ENCODE measurements around the gene ABTB2. TPM values are rescaled to one million over a fixed set of nuclear protein-coding genes. Genes with fewer than 3 reads are reported as not detected.

ABTB2 gene
- total RNA-seq, 1 experiment from 2014 or later, result 3.6 TPM

DNA sequence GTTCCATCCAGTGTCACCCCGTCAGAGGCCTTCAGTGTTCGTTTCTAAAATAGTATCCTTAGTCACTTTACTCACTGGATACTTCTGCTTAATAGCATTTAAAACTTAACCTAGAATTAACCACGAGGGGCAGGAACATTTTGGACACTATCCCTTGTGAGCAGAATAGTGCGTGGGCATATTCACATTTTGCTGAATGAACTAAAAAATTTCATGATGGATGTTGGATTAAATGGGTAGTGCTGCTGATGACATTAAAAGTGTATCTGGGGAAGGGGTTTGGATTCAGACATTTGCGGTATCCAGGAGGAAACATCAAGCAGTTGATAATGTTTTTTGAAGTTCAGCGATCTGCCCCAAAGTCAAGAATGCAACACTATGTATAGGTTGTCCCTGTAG, 253.1 kb downstream of the ABTB2 start:
- H3K4me3 Mint-ChIP-seq (ENCODE audit: unreplicated experiment), result peak overlapping the region; percentile 94
- no peaks in the 10 kb centered on the region for H3K9me3 Mint-ChIP-seq (ENCODE audit: unreplicated experiment)
- ChIA-PET CTCF (interaction anchor here (0.6 to 1.5 kb wide), 3 partner anchors 53 to 253 kb away, joined by 4 to 7 read pairs (median 7); partner anchors contain the start of genes ABTB2 and CAPRIN1), POLR2A (interaction anchor here (0.5 to 2.0 kb wide), 3 partner anchors 16 to 138 kb away, joined by 3 to 14 read pairs (median 3); partner anchors contain the start of gene CAPRIN1)
- no peaks in the 10 kb centered on the region for H3K9me3 ChIP-seq
- H3K27me3 ChIP-seq (replicated peaks; ENCODE audit: control insufficient read depth, insufficient read depth, low read length), result no peaks in the 10 kb centered on the region
- no peaks in the 10 kb centered on the region for H3K27me3 Mint-ChIP-seq (ENCODE audit: insufficient read depth, unreplicated experiment)
- H3K36me3 ChIP-seq (ENCODE audit: control insufficient read depth, insufficient read depth, low read length), result no peaks in the 10 kb centered on the region; the same call in 1 of the 2 replicates
- DNase-seq, result peak in 1 of 2 experiments; percentile 4
- peak overlapping the region; percentile 95 for H3K27ac Mint-ChIP-seq (ENCODE audit: unreplicated experiment)
- peaks cover 15% of the 10 kb centered on the region for H3K4me1 Mint-ChIP-seq (ENCODE audit: low read depth, unreplicated experiment)
- H3K4me3 ChIP-seq (ENCODE audit: low read depth, low read length), result peak overlapping the region; percentile 74
- peaks cover 90% of the 10 kb centered on the region for H3K36me3 Mint-ChIP-seq (ENCODE audit: insufficient read depth, unreplicated experiment)
- TF ChIP-seq, protein P1, sequence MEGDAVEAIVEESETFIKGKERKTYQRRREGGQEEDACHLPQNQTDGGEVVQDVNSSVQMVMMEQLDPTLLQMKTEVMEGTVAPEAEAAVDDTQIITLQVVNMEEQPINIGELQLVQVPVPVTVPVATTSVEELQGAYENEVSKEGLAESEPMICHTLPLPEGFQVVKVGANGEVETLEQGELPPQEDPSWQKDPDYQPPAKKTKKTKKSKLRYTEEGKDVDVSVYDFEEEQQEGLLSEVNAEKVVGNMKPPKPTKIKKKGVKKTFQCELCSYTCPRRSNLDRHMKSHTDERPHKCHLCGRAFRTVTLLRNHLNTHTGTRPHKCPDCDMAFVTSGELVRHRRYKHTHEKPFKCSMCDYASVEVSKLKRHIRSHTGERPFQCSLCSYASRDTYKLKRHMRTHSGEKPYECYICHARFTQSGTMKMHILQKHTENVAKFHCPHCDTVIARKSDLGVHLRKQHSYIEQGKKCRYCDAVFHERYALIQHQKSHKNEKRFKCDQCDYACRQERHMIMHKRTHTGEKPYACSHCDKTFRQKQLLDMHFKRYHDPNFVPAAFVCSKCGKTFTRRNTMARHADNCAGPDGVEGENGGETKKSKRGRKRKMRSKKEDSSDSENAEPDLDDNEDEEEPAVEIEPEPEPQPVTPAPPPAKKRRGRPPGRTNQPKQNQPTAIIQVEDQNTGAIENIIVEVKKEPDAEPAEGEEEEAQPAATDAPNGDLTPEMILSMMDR (IDR thresholded peaks at IDR 0.05; ENCODE audit: insufficient read depth in 1 of 2, low read depth in 1 of 2, low read length in 1 of 2, severe bottlenecking in 1 of 2, unreplicated experiment in 1 of 2), result no peak
- peaks cover 9% of the 10 kb centered on the region for H3K4me1 ChIP-seq
- intact Hi-C loops (cut with micrococcal nuclease; ENCODE audit: unreplicated experiment), result loop anchor here (1.0 to 5.0 kb wide), 4 partner anchors 53 to 333 kb away; partner anchors contain the start of genes CAPRIN1 and CAT
- no TSS peak for BruUV-seq (replicated peaks)

Other genes starting within 250 kb of the ABTB2 start
- gene CAT, start 80.9 kb upstream of the ABTB2 start, total RNA-seq (2022), result 45.6 and 46.1 TPM in 2 replicates
- 0.11 and 0.26 TPM in 2 replicates for gene ELF5, start 155.8 kb upstream of the ABTB2 start, total RNA-seq (2022)

Measured in Caco-2 (cell line).